HG03378 (cell line): Measurements from ENCODE around the gene NSD1.
A peak's percentile ranks its signal among the peaks of the same experiment; 100 is the strongest.

Experiments used
- ATAC-seq: cut with Tn5 transposase; IDR thresholded peaks from one replicate; pipeline ENCODE4 v1.9.1; 2021; ENCODE audit warnings: mild to moderate bottlenecking, moderate library complexity; ENCODE audit not compliant: unreplicated experiment

NSD1 gene, protein sequence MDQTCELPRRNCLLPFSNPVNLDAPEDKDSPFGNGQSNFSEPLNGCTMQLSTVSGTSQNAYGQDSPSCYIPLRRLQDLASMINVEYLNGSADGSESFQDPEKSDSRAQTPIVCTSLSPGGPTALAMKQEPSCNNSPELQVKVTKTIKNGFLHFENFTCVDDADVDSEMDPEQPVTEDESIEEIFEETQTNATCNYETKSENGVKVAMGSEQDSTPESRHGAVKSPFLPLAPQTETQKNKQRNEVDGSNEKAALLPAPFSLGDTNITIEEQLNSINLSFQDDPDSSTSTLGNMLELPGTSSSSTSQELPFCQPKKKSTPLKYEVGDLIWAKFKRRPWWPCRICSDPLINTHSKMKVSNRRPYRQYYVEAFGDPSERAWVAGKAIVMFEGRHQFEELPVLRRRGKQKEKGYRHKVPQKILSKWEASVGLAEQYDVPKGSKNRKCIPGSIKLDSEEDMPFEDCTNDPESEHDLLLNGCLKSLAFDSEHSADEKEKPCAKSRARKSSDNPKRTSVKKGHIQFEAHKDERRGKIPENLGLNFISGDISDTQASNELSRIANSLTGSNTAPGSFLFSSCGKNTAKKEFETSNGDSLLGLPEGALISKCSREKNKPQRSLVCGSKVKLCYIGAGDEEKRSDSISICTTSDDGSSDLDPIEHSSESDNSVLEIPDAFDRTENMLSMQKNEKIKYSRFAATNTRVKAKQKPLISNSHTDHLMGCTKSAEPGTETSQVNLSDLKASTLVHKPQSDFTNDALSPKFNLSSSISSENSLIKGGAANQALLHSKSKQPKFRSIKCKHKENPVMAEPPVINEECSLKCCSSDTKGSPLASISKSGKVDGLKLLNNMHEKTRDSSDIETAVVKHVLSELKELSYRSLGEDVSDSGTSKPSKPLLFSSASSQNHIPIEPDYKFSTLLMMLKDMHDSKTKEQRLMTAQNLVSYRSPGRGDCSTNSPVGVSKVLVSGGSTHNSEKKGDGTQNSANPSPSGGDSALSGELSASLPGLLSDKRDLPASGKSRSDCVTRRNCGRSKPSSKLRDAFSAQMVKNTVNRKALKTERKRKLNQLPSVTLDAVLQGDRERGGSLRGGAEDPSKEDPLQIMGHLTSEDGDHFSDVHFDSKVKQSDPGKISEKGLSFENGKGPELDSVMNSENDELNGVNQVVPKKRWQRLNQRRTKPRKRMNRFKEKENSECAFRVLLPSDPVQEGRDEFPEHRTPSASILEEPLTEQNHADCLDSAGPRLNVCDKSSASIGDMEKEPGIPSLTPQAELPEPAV (N-terminal part only)

GRCh38 chr5:177133096-177133852 lies at the start of gene NSD1:
TSS of gene NSD1 (plus strand) at chr5:177133773. CDS start at chr5:177135104, 1,331 bp downstream.
- ATAC-seq: peak; percentile 33

DNA sequence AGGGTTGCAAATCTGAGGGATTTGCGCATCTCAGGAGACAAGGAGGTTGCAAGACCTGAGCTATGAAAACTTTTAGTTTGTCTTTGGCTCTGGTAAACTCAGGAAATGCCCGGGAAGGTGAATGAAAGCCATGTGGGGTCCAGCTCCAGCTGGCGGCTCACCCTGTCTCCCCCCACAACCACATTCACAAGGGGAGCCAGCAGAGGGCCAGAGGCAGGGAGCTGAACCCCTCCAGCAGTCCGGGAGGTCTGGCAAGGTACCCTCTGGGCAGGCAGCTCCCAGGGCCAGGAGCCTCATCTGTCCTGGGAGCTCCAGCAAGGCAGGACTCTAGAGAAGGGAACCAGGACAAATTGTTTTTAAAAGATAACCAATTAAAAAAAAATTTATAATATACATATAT lies 49.4 kb upstream of the NSD1 start:
- no peak for ATAC-seq

DNA sequence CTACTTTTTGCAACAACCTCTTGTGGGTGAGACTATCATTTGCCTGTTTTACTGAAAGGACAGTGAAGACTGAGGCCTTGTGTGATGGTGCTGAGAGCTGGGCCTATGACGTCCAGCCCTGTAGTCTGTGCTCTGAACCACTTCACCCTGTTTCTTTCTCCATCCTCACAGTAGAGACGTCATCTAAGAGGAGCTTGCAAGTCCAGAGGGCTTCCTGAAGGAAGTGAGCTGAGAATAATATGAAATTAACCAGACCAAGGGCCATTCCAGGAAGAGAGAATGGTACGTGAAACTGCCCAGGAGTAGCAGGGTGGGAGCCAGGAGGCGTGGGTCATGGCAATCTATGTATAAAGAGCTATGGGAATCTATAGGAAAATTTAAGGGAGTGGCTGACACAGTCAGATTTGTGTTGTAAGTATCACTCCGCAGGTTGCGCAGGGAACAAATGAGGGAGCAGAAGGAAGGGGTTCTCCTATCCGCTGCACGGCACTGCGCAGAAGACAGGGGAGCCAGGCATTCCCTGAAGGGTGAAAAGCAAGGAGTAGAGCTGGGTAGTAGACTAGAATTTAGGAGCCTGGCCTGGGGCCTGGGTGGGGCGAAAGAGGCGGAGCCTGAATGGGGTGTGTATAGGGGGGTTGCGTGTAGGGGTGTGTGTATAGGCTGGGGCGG lies 47.5 kb upstream of the NSD1 start:
- ATAC-seq: no peak

- ATAC-seq: no peak
These were observed 46.7 kb upstream of the NSD1 start, which contains the start of gene FGFR4 for GRCh38 chr5:177086654-177087397. TSS of gene FGFR4 (plus strand) at chr5:177086915. CDS start at chr5:177089603, 2,688 bp downstream.

- no peak for ATAC-seq
These were observed 46.1 kb upstream of the NSD1 start for GRCh38 chr5:177087398-177088005.

DNA sequence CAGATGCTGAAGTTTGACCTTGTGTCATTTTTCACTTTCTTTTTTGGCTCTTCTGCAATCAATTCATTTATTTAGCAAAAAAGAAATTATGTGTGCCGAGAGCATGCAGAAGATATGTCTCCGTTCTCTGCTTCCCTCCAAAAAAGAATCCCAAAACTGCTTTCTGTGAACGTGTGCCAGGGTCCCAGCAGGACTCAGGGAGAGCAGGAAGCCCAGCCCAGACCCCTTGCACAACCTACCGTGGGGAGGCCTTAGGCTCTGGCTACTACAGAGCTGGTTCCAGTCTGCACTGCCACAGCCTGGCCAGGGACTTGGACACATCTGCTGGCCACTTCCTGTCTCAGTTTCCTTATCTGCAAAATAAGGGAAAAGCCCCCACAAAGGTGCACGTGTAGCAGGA lies 44.4 kb upstream of the NSD1 start:
- no peak for ATAC-seq

- ATAC-seq: no peak
These were observed 43.5 kb upstream of the NSD1 start for GRCh38 chr5:177089825-177090641.

- ATAC-seq: no peak
These were observed 42.8 kb upstream of the NSD1 start for GRCh38 chr5:177090813-177091212.

DNA sequence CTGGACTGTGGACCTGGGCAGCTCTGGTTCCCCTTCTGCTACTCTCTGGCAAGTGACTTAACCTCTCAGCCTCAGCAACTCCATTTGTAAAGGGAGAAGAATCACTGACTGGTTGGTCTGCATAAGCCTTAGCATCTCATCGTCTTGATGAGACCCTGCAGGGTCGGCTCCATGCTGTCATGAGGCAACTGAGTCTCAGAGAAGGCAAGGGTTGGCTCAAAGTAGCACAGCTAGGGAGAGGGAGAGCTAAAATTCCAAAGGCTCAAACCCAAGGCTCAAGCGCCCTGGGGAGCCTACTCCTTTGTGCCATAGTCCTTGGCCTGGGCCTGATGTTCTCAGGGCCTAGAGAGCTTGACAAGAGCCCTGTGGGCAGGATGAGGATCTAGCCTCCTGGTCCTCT lies 42.3 kb upstream of the NSD1 start:
- ATAC-seq: no peak

DNA sequence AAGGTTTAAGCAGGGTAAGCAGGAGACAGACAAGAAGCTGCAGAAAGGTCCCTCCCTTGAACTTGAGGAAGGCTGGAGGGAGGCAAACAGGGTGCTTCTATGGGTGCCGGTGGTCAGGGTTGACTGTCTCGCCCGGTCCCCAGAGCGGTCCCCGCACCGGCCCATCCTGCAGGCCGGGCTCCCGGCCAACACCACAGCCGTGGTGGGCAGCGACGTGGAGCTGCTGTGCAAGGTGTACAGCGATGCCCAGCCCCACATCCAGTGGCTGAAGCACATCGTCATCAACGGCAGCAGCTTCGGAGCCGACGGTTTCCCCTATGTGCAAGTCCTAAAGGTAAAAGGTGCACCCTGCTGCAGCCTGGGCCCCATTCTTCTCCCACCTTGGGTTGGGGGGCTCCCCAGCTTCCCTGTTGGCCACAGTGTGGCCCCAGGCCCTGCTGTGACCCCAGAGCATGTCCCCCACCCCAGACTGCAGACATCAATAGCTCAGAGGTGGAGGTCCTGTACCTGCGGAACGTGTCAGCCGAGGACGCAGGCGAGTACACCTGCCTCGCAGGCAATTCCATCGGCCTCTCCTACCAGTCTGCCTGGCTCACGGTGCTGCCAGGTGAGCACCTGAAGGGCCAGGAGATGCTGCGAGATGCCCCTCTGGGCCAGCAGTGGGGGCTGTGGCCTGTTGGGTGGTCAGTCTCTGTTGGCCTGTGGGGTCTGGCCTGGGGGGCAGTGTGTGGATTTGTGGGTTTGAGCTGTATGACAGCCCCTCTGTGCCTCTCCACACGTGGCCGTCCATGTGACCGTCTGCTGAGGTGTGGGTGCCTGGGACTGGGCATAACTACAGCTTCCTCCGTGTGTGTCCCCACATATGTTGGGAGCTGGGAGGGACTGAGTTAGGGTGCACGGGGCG lies 41.1 kb upstream of the NSD1 start:
- no peak for ATAC-seq

GRCh38 chr5:177093082-177093712 lies 40.4 kb upstream of the NSD1 start:
- ATAC-seq: no peak

GRCh38 chr5:177093803-177094202 lies 39.8 kb upstream of the NSD1 start:
- ATAC-seq: no peak

GRCh38 chr5:177094224-177095087 lies 39.1 kb upstream of the NSD1 start:
- no peak for ATAC-seq

- no peak for ATAC-seq
These were observed 38.4 kb upstream of the NSD1 start for GRCh38 chr5:177095088-177095669.
